NCI-H2227 (cell line): ENCODE data around the gene MEST.
"Not testable (repeated sequence)": the region's sequence is repeated elsewhere in the genome, so short reads cannot be mapped to it uniquely, and the experiment has no call there.

Source experiments
- DNase-seq: peaks from one replicate; lab custom pipeline; 2025; ENCODE audit not compliant: unreplicated experiment; lab: John Stamatoyannopoulos, UW

The MEST gene

DNA sequence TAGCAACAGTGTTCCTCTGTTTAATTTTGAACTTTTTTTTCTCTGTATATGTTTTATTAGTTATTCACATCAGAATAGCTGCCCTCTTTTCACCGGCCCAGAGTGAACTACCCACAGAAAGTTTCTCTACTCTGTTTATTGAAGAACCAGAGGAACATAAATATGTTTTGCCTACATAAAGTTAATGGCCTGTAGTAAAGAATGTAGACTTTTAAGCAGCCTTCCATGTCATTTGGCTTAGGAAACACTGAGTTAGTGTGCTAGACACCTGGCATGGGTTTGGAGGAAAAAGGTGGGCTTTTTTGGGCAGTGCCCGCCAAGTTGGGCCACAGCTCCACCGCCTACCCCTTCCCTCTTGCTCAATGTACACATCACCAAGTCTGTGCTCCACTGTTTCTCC is 8.9 kb upstream of the MEST start:
- DNase-seq, result no peak

- no peak for DNase-seq
These were observed 6.2 kb upstream of the MEST start for GRCh38 chr7:130485734-130486113.

DNA sequence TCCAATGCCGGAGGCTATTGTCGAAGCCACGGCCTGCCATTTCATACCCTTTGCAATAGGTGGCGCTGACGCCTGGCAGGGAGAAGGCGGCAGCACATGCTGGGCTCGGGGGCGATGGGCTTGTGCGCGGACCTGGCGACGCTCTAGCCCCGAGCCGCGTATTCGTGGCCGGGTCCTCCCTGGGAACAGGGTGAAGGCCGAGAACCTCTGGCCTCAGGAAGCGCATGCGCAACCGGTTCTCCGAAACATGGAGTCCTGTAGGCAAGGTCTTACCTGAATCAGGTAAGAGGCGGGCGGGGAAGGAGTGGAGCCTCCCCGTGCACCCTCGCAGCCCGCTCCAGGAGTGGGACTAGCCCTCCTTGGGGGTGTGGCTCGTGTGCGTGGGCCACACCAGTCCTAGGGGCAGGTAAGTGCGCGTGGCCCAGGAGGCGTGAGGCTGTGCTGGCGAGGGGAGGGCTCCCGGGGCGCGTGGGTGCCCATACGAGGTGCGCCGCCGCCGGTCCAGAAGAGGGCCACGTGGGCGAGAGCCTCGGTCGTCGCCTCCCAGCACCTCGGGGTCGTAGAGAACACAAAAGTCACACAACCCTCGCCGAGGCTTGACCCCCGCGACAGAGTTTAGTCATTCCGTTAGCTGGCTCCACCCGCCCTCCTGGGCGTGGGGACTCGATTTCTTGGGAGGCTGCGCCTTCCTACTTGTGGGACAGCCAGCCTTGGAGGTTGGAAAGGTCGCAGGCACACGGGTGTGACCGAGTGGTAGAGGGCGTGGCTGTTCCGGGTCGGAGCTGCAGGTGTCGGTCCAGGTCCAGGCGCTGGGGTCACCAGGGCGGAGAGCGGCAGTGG is 5.6 kb upstream of the MEST start:
- peak; percentile 64 for DNase-seq

DNA sequence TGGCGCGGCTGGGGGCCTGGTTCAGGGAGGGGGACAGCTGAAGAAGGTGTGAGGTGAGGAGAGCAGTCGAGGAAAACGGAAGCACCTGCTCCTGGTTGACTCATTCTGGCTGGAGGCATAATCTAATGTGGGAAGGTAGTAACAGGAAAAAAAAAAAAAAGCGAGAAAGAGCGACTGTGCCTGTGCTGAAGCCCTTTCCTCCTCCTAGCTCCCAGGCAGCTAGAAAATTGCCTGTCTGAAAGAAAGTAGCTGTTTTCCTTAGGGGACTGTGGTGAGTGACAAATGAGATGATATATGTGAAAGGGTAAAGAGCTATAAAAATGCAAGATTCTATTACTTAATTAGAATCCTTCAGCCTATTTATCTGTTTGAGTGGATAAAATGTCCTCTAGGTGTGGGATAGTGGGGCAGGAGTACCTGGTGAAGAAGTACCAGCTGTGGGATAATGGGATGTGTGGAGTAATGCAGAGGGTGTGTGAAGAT is 4.9 kb upstream of the MEST start:
- no peak for DNase-seq

DNA sequence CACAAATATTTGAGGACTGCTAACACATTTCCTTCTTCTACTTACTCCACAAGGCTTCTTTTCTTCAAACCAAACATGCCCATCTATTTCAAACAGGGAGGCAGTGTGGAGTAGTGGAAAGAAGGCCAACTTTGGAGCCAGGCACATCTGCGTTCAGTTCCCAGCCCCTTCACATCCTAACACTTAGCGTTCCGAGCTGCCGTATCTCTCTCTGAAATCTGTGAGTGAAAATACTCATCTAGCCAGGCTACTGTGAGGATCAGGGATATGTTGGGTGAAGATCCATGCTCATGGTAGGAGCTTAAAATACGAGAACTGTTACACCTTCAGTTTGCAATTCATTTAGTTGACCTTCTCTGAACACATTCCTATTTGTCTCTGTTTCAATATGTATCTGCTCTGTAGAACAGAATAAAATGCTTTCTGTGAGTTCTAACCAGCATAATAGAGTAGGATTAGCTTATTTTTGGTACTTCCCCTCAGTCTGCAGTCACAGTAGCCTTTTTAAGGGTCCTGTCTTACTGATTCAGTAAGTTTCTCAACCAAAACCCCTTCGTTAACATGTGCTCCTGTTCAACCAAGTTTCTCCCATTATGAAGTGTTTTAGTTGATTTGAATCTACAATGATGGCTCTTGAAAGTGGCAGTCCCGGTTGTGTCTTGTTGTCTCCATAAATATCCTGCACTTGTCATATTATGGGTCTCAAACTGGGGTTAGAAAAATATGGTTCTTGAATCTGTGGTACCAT is 3.3 kb upstream of the MEST start:
- no peak for DNase-seq

DNA sequence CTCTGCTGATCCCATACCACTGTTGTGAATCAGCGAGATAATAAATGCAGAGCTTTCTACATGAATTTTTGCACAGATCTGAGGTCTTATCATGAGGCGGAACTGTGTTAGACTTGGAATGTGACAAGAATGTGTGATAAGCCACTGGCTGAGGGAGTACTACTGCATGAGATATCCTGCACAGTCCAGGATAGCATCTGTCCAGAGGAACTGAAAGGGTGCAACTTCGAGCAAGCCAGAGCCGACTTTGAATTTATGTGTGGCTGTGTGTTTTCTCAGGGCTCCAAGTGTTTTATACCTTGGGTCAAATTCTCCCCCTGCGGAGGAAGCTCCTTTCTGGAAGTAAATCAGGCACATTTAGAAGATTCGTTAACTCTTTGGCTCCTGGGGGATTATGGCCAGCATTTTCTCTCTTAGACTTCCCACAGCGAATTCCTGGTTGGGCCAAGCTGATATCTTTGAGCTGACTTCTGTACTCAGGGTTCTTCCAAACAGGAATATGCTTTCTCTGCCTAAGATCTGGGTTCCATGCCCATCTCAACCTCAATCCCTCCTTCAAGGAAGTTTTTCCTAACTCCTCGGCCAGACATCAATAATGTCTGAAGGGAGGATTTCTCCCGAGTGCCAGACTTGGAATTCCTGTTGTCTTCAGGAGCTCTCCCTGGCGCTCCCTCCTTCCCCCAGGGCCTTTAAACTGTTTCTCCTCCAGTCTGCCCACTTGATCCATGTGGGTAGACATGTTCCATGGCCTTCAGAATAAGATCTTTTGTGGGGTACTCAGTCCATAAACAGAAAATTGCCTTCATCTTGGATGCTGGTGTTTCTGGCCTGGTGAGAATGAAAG is 2.5 kb upstream of the MEST start:
- DNase-seq, result no peak

DNA sequence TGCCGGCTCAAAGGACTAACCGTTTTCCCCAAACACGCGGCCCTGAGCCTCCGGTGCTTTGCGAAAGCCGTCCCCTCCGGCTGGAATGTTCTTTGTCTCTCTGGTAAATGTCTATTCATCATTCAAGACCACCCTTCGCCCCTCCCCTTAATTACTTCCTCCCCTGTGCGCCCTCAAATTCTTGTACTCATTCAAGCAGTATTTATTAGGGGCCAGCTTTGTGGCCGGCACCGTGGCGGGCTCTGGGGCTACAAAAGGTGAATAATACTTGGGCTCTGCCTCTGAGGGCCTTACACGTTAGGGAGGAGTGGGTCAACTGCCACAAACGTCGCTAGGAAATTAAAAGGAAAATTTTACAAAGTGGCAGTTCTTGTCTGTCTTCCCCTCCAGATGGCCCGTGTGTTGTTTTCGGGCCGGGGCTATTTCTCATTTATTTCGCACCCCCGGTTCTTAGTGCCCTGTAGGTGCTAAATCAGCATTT is 1.5 kb upstream of the MEST start:
- peak; percentile 47 for DNase-seq

DNA sequence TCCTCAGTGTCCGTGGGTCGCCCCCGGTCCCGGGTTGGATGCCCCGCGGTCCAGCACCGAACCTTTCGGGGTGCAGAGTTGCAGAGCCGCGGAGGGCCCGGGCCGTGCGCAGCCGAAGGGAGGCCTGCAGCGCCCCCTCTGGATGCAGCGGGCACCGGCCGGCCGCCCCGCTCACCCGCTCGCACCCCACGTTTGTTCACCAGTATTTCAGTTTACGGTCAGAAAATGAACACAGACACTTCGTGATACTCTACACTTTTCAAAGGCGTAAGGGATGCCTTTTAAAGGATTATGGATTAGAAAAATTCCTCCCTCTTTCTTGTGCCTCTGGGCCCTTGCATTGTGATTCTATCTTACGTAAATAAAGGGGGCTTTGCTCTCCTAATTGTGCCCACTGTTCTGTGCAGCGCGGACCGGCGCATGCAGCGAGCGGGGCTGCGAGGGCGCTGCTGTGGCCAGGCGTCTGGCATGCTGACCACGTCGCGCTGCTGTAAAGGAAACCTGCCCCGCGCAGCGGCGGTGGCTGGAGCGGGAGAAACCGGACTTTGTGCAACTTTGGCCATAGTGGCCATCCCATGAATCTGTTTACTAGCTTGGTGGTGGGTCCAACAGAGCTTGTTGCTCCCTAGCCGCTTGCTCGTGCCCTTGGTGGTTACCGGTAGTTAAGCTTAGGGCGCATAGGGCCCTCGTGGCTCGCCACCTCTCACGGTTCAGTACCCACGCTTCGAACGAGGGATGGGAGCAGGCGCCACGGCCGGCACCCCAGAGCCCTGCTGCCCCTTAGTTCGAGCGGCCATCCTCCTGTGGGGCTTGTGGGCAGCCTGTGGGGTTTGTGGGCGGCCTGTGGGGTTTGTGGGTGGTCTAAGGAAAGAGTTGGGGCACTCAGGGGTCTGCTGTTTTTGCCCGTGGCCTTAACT is 739 bp upstream of the MEST start:
- peak; percentile 54 for DNase-seq

GRCh38 chr7:130492523-130493274 is 814 bp downstream of the MEST start:
- DNase-seq, result no peak

DNA sequence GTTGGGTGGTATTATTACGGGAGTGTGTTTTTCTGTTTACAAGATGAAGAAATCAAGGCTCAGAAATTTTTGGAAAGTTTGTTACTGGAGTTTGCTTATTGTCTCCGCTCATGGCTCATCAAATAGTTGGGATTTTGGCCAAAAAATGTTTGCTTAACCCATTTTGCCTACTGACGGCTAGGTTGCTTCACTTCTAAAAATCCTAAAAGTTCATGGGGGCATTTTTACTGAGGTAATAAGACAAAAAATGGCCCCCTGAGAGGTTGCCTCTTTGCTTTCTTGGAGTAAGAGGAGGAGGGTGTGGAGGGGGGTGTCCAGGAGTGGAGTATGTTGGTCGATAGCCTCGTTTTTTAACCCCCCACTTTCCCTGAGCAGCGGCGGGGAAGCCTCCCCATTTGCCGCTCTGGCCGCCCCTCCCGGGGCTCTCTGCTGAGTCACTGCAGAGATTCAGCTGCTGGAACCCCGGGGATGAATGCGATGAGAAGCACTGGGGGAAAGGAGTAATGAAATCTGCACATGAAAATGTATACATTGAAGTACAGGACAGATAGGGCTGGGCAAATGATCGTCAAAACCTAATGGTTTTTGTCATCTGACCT is 1.5 kb downstream of the MEST start:
- DNase-seq, result peak; percentile 20

- no peak for DNase-seq
These were observed 2.6 kb downstream of the MEST start for GRCh38 chr7:130494431-130494858.

- no peak for DNase-seq
These were observed 8.6 kb downstream of the MEST start for GRCh38 chr7:130500463-130500862.

- DNase-seq, result no peak
These were observed 9.0 kb downstream of the MEST start for GRCh38 chr7:130500910-130501309.

- DNase-seq, result no peak
These were observed 13.9 kb downstream of the MEST start for GRCh38 chr7:130505753-130506152.

GRCh38 chr7:130506358-130506757 is 14.5 kb downstream of the MEST start:
- DNase-seq, result no peak

DNA sequence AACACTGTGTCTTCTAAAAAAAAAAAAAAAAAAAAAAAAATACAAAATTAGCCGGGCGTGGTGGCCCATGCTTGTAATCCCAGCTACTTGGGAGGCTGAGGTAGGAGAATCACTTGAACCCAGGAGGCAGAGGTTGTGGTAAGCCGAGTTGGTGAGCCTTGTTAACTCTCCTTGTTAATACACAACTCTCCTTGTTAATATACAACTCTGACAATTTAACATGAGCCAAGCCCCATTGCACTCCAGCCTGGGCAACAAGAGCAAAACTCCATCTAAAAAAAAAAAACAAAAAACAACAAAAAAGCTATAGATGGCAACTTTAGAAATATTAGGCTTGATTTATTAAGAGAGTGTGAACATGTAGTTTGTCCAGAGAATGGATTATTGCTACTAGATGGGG is 20.2 kb downstream of the MEST start:
- DNase-seq, result not testable (repeated sequence)

GRCh38 chr7:130513447-130513846 is 21.6 kb downstream of the MEST start:
- DNase-seq, result no peak

- DNase-seq, result no peak
These were observed 23.6 kb downstream of the MEST start for GRCh38 chr7:130515315-130516040.
